ENCODE measurements around the gene CFAP77. TPM values are rescaled to one million over a fixed set of nuclear protein-coding genes. Genes with fewer than 3 reads are reported as not detected.

CFAP77 gene
- total and polyA plus RNA-seq, 10 of the 15 experiments (the other 5 are each of a cell fraction or from before 2014, with no cell fraction given): 0.33 TPM; not detected in 9

DNA sequence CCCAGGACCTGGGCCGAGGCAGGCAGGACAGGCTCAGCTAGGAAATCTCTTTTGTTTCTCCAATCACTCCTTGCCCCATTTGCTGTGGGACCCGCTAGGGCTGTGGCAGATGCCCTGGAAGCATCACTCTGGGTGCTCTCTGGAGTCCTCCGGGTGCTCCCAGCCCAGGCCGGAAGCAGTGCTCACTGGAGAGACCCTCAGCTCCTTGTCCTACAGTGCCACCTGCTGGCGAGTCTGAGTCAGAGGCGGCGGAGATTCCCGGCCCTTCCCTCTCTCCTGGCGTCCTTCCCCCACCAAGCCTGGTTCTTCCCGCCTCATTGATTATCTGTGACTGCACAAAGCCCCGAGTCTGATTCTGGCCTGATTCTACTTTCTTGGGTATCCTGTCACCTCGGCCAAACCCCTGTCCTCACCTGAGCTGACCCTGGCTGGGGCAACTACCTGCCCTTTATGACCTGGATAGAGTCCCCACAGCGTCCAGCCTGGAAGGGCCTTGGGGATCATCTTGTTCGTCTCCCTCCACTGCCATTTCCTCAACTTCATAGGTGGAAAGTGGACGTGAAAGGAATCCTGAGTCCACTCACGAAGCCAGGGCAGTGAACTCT, 165.1 kb downstream of the CFAP77 start (continued):
- TF ChIP-seq, protein P1, sequence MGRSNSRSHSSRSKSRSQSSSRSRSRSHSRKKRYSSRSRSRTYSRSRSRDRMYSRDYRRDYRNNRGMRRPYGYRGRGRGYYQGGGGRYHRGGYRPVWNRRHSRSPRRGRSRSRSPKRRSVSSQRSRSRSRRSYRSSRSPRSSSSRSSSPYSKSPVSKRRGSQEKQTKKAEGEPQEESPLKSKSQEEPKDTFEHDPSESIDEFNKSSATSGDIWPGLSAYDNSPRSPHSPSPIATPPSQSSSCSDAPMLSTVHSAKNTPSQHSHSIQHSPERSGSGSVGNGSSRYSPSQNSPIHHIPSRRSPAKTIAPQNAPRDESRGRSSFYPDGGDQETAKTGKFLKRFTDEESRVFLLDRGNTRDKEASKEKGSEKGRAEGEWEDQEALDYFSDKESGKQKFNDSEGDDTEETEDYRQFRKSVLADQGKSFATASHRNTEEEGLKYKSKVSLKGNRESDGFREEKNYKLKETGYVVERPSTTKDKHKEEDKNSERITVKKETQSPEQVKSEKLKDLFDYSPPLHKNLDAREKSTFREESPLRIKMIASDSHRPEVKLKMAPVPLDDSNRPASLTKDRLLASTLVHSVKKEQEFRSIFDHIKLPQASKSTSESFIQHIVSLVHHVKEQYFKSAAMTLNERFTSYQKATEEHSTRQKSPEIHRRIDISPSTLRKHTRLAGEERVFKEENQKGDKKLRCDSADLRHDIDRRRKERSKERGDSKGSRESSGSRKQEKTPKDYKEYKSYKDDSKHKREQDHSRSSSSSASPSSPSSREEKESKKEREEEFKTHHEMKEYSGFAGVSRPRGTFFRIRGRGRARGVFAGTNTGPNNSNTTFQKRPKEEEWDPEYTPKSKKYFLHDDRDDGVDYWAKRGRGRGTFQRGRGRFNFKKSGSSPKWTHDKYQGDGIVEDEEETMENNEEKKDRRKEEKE (IDR thresholded peaks at IDR 0.05): no peak
- TF ChIP-seq RFX5 (IDR thresholded peaks at IDR 0.05; ENCODE audit: low read depth, low read length) (no peak), EGR1 (IDR thresholded peaks at IDR 0.05; ENCODE audit: borderline replicate concordance in 1 of 2, low read depth in 2 of 2, low read length in 2 of 2) (no peak), HDAC6 (IDR thresholded peaks at IDR 0.05; ENCODE audit: unreplicated experiment) (no peak), PML (IDR thresholded peaks at IDR 0.05; ENCODE audit: low read length) (no peak)
- TF ChIP-seq, protein P2, sequence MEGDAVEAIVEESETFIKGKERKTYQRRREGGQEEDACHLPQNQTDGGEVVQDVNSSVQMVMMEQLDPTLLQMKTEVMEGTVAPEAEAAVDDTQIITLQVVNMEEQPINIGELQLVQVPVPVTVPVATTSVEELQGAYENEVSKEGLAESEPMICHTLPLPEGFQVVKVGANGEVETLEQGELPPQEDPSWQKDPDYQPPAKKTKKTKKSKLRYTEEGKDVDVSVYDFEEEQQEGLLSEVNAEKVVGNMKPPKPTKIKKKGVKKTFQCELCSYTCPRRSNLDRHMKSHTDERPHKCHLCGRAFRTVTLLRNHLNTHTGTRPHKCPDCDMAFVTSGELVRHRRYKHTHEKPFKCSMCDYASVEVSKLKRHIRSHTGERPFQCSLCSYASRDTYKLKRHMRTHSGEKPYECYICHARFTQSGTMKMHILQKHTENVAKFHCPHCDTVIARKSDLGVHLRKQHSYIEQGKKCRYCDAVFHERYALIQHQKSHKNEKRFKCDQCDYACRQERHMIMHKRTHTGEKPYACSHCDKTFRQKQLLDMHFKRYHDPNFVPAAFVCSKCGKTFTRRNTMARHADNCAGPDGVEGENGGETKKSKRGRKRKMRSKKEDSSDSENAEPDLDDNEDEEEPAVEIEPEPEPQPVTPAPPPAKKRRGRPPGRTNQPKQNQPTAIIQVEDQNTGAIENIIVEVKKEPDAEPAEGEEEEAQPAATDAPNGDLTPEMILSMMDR (IDR thresholded peaks at IDR 0.05 in 2 of 3, conservative IDR thresholded peaks at IDR 0.05 in 1 of 3; ENCODE audit: control insufficient read depth in 2 of 3, extremely low read depth in 1 of 3, insufficient read depth in 1 of 3, low read depth in 3 of 3, low read length in 3 of 3): peak; percentile 62 to 75 (median 70); a peak in 5 of 6 replicates

DNA sequence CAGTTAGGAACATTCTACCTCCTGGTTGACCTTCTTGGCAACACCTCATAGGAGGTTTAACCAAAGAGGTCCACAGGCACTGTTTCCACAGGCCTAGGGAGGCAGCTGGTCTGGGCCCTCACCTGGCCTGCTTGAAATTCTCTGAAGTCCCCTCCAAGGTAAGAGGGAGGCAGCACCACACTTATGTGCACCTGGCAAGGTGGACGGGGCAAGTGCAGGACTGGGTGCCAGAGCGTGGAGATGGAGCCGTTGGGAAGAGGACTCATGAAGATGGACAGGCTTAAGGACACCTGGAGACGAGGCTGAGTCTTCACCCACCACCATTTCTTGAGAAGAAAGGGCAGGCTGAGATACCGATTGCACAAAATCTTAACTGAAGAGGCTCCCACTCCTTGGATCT, 165.8 kb downstream of the CFAP77 start:
- Histone ChIP-seq H2AFZ (ENCODE audit: control insufficient read depth, low read depth, low read length) (no peak overlapping the region), H3K4me2 (ENCODE audit: control insufficient read depth, insufficient read depth) (no peak overlapping the region), H3K27ac (ENCODE audit: control insufficient read depth, insufficient read depth) (no peak overlapping the region), H3K9me3 (replicated peaks; ENCODE audit: control insufficient read depth, insufficient read depth, low read length) (no peaks in the 10 kb centered on the region), H3K9ac (ENCODE audit: control insufficient read depth, insufficient read depth, low read length) (no peak overlapping the region), H3K27me3 (replicated peaks in 1 of 2; ENCODE audit: control insufficient read depth in 2 of 2, insufficient read depth in 2 of 2, low read length in 1 of 2) (peaks cover 5 to 6% of the 10 kb centered on the region in 2 experiments), H3K4me1 (ENCODE audit: control insufficient read depth, insufficient read depth, low read length) (no peaks in the 10 kb centered on the region), H3K4me3 (no peak overlapping the region), H3K79me2 (ENCODE audit: control insufficient read depth, insufficient read depth, low read length) (no peaks in the 10 kb centered on the region), H4K20me1 (ENCODE audit: control insufficient read depth, insufficient read depth) (peaks cover 4% of the 10 kb centered on the region; the same call in 1 of the 2 replicates), H3K36me3 (ENCODE audit: control insufficient read depth in 2 of 2, insufficient read depth in 2 of 2, low read length in 1 of 2) (no peaks in the 10 kb centered on the region)
- FAIRE-seq (no peak), DNase-seq (ENCODE audit: low read depth, low spot score) (no peak), ATAC-seq (no peak)
- in situ Hi-C loops (cut with MboI) (loop anchor here (5.0 kb wide), 1 partner anchor 164 kb away; the partner anchor contains the start of gene CFAP77), intact Hi-C loops (cut with micrococcal nuclease; ENCODE audit: unreplicated experiment) (loop anchor here (1.0 to 2.0 kb wide), 2 partner anchors 69 to 165 kb away; no protein-coding TSS in a partner anchor)
- CTCF ChIA-PET: interaction anchor here (1.6 to 4.1 kb wide), 2 partner anchors 10 to 162 kb away, joined by 3 to 39 read pairs; no protein-coding TSS in a partner anchor
- POLR2A ChIA-PET: no interaction called here
- 11% methylated on average over 5 of the region's 5 CpGs for WGBS (ENCODE audit: insufficient coverage, insufficient replicate concordance, low lambda C conversion rate, missing lambda C conversion rate)
- no peak for TF ChIP-seq POLR2AphosphoS5 (IDR thresholded peaks at IDR 0.05; ENCODE audit: low read length)
- TF ChIP-seq POLR2AphosphoS2 (IDR thresholded peaks at IDR 0.05; ENCODE audit: low read depth, low read length): no peak
- no peak for TF ChIP-seq BHLHE40 (IDR thresholded peaks at IDR 0.05; ENCODE audit: borderline replicate concordance in 1 of 2, low read depth in 2 of 2, low read length in 1 of 2)
- no peak for TF ChIP-seq FOXM1 (IDR thresholded peaks at IDR 0.05; ENCODE audit: low read depth, low read length)
- no peak for TF ChIP-seq MXI1 (IDR thresholded peaks at IDR 0.05; ENCODE audit: low read depth, low read length)
- no peak for TF ChIP-seq EGR1 (IDR thresholded peaks at IDR 0.05; ENCODE audit: borderline replicate concordance in 1 of 2, low read depth in 2 of 2, low read length in 2 of 2)
- TF ChIP-seq IKZF1 (conservative IDR thresholded peaks at IDR 0.05): no peak
- SMC1A ChIA-PET (ENCODE audit: uncharacterized antibody, unreplicated experiment): no interaction called here
- RAD21 ChIA-PET (ENCODE audit: unreplicated experiment): no interaction called here
- BruUV-seq (replicated peaks): no TSS peak
